HG03045 (cell line): ENCODE data around the gene PDXK.

Source experiments
- ATAC-seq: cut with Tn5 transposase; IDR thresholded peaks from one replicate; pipeline ENCODE4 v1.9.1; 2021; ENCODE audit warnings: mild to moderate bottlenecking, moderate library complexity; ENCODE audit not compliant: unreplicated experiment

Gene PDXK

DNA sequence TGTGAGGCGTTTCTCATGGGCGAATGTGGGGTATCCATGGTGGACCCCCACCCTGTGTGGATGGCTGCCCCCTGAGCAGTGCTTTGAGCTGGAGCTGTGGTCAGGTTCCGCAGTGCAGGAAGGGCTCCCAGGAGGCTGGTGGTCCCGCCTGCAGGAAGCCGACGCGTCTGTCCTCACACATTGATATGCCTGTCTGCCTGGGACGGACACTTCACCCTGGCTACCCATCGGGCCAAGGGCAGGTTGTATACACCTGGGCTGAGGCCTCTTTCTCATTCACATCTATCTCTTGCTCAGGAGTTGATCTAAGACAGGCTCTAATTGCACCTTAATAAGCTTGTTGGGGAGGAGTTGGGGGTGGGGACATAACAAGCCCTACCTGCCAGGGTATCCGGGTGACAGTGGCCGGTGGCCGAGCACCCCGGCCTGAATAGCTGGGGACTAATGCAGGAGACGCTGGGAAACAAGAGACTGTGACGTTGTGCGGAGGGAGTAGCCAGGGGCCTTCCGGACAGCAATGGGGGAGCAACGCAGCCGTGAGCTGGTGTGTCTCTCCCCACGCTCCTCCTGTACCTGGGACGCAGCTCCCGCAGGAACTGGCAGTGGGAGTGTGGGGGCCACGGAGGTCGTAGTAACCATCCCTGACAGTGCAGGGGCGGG lies 21.7 kb downstream of the PDXK start:
- no peak for ATAC-seq

DNA sequence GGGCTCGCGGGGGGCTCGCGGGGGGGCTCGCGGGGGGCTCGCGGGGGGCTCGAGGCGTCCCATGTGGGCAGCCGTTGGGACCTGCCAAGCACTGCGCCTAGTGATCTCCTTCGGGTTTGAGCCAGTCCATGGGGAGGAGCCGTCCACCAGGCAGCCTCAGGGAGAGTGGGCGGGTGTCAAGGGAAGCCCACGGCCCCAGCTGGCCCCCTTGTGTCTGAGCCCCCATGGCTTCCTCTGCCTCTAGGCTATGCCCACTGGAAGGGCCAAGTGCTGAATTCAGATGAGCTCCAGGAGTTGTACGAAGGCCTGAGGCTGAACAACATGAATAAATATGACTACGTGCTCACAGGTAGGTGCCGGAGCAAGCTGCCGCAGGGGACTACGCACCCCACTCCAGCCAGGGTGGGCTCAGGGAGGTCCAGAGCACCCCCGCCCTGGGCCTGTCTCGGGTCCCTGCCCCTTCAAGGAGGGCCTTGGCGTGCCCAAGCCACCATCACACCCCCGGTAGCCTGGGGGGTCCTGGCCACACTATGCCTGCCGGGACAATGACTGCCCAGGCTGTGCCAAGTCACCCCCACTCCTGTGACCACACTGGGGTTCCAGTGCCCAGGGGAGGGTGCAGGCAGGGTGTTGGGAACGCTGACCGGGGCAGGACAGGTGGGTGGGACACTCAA lies 22.6 kb downstream of the PDXK start:
- no peak for ATAC-seq

DNA sequence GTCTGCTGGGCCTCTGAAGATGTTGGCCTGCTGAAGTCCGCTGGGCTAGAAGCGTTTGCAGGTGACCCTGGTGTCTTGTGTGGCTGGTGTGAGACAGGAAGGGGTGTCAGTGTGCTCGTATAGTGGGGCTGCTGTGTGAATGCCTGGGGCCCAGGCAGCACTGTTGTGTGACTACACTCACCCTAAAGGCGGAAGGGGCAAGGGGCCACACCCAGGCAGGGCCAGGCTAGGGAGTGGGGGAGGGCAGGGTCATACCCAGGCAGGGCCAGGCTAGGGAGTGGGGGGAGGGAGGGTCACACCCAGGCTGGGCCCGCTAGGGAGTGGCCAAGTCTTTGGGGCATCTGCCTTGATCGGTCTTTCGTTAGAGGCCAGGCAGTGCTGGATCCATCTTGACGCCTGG lies 25.0 kb downstream of the PDXK start:
- ATAC-seq: no peak

DNA sequence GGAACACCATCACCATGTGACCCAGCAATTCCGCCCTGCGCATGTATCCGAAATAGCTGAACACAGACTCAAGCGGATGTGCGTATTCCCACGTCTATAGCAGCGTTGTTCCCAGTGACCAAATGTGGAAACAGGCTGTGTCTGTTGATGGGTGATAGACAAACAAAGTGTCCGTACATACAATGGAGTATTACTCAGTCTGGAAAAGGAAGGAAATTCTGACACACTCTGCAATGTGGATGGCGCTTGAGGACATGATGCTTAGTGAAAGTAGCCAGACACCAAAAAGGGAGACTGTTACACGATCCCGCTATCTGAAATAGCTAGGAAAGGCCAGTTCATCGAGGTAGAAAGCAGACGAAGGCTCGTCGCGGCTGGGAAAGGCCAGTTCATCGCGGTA lies 25.8 kb downstream of the PDXK start:
- no peak for ATAC-seq

DNA sequence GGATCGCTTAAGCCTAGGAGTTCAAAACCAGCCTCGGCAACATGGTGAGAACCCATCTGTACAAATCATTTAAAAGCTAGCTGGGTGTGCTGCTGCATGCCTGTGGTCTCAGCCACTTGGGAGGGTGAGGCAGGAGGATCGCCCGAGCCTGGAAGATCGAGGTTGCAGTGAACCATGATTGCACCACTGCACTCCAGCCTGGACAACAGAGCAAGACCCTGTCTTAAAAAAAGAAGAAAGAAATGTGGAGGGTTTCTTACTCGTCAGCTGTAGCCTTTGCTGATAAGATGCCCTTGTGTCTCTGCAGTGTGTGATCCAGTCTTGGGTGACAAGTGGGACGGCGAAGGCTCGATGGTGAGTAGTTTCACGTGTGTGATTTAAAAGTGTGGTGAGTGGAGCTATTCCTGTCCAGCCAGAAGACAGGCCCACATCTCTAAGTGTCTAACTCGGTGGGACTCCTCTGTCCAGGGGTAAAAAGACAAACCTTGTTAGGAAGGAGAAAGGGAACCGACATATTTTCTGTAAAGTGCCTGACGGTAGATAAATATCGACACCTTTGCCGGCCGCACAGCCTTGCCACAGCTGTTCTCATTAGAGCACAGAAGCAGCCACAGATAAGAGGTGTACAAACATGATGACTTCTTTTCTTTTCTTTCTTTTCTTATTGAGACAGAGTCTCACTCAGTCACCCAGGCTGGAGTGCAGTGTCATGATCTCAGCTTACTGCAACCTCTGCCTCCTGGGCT lies 27.0 kb downstream of the PDXK start:
- ATAC-seq: no peak

DNA sequence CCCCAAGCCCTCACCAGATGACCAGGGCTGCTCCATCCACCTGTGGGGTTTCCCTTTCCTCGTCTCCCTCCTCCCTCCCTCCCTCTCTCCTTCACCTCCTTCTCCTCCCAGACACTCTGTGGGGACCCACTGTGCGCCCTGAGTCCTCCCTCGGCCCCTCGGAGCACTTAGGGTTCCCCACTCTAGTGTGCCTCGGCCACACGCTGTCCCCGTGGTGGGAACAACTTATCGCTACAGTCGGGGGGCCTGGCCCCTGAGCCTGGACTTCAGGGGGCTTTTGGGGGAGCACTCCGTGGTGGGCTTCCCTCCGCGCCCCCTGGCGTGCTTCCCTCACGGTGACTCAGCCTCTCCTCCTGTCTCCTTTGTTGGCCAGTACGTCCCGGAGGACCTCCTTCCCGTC lies 29.7 kb downstream of the PDXK start:
- ATAC-seq: no peak

DNA sequence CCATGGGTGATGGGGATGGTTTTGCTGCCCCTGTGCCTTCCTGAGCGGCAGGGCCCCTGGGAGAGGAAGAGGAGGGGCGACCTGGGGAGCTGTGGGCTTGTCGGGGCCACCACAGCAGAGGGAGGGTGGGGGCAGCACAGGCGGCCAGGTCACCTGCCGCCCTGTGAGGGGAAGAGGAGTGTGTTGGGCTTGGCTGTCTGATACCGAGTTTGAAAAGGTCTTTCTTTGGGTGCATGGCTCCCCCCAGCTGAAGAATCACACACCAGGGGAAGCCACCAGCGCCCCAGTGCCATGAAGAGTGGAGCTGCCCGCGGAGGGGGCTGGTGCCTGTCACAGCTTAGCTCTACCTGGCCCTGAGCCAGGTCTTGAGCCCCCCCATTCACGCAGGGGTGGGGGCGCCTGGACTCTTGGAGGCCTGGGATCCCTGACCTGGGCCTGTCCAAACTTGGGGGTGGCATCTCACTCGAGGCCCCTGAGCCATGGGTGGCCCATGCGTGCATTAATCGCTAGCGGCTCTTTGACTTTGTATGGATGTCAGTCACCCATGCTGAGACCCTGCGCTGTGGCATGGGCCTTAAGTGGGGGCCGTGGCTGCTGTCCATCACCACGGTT lies 30.8 kb downstream of the PDXK start:
- ATAC-seq: no peak

DNA sequence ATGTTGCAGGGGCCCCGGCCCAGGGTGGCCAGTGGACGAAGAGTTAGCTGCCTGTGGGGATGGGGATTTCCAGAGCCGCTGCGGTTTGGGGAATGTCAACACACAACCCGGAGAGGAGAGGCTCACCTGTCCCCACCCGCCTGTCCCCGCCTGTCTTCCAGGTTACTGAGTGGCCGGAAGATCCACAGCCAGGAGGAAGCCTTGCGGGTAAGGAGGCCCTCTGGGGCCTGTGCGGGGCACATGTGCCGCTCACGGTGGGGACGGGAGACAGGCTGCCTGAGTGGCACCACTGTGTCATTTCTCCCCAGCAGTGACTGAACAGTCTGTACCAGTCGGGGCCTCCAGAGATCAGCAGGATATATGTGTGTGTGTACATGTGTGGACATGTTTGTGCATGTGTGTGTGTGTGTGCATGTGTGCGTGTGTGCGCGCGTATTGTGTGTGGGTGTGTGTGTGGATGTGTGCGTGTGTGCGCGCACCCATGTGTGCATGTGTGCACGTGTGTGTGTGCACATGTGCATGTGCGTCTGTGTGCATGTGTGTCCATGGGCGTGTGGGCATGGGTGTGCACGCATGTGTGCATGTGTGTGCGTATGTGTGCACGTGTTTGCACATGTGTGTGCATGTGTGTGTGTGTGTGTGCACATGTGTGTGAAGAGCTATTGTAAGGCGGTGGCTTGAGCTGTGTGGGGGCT lies 31.6 kb downstream of the PDXK start:
- ATAC-seq: no peak

DNA sequence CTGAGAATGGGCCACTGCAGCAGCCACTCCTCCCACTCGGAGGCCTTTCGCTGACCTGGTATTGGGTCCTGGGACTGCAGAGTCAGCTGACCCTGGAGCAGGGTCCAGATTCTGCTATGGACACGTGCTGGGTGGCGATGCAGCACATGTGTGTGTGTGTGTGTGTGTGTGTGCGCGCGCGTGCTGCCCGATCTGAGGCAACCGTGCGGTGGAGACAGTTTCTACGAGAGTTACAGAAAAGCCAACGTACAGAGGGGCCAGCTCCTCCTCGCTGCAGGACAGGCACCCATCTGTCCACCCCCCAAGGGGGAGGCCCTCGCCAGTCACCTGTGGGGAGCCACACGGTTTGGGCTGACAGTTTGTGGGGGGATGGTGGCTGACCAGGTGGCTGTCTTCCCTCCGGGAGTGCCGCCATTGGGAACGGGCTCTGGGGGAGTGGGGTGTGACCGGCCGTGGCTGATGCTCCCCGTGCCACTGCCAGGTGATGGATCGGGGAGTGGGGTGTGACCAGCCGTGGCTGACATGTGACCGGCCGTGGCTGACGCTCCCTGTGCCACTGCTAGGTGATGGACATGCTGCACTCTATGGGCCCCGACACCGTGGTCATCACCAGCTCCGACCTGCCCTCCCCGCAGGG lies 33.1 kb downstream of the PDXK start:
- no peak for ATAC-seq

DNA sequence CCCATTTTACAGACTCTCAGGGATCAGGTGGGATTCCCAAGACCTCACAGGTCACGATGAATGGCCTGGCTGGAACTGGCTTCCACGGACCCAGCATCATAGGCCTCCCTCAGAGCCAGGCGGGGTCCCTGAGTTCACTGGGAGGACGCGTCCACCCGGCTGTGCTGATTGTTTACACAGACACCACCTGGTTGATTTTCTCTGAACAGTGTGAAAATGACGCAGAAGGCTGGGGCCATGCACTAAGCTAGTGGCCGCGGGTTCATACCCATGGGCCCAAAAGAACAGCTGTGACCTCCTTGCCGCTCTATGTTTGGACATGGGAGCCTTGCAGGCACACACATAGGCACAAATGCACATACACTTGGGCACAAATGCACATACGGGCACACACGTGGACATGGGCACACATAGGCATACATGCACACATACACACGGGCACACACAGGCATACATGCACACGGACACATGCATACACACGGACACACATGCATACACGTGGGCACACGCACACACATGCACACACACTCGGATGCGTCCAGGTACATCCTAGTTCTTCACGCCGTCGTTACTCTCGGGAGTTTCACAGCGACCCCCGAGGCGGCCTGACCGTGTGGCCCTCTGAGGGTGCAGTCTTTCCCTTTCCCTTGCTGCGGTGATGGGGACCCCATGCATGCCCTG lies 34.0 kb downstream of the PDXK start:
- no peak for ATAC-seq

DNA sequence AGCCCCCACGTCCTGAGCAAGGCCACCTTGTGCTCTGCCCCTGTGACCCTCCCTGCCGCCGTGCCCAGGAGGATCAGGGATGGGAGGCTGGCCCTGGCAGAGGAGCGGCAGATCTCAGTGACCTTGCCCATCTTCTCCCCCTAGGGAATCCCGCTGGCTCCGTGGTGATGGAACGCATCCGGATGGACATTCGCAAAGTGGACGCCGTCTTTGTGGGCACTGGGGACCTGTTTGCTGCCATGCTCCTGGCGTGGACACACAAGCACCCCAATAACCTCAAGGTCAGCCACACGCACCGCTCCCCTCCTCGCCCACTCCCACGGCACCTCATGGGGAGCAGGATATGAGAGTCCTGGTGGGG lies 34.5 kb downstream of the PDXK start:
- no peak for ATAC-seq

DNA sequence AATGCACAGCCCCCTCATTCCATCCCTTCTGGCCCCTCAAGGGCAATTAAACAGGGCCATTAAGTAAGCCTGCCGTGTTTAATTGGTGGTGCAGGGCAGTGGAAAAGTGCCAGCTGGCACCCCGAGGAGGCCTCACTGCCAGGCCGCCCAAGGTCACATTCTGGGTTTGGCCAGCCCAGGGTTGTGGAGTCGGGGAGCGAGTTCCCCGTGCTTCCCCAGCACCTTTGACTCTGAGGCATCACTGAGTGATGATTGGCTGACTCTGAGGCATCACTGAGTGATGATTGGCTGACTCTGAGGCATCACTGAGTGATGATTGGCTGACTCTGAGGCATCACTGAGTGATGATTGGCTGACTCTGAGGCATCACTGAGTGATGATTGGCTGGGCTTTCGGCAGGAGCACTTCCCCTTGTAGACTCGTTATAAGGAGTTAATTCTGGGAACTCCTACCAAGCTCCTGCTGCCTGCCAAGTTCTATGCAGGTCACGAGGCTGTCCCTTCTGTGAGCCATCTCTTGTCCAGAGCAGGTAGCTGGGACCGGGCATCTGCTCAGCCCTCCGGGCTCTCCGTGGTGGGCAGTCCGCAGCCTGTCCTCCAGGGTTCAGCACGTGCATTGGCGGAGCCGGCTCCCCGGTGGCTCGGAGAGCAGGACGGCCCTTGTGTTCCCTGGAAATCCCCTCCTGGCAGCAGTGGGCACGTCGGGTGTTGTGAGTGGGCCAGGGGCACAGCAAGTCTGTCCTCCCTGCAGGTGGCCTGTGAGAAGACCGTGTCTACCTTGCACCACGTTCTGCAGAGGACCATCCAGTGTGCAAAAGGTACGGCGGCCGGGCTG lies 36.2 kb downstream of the PDXK start:
- no peak for ATAC-seq

DNA sequence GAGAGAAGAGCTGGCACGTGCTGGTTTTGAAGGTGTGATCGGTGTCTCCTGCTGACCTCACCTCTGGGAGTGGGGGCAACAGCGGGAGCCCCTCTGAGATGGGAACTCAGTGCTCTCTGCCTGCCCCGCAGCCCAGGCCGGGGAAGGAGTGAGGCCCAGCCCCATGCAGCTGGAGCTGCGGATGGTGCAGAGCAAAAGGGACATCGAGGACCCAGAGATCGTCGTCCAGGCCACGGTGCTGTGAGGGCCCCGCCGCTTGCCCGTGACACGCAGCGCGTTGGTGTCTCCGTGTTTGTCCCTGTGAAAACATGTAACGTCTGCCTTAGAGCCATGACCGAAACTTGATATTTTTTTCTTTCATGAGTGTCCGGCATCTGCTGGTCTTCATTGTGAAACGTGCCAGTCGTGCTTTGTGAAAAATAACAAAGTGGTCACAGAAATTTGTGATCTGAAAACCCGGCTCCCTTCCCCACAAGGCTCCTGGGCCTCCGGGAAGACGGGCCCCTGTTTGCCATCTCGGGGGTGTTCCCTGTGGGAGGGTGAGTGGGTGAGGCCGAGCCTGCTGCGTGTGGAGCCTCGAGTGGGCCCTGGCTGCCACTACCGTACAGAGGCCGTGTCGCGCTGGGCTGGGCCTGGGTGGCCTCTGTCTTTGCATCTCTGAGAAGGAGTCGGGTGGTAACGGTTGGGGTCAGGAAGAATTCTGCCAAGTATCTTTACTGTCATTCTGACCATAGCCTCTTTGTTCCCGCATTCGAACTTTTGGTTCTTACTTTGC lies 37.1 kb downstream of the PDXK start:
- no peak for ATAC-seq

DNA sequence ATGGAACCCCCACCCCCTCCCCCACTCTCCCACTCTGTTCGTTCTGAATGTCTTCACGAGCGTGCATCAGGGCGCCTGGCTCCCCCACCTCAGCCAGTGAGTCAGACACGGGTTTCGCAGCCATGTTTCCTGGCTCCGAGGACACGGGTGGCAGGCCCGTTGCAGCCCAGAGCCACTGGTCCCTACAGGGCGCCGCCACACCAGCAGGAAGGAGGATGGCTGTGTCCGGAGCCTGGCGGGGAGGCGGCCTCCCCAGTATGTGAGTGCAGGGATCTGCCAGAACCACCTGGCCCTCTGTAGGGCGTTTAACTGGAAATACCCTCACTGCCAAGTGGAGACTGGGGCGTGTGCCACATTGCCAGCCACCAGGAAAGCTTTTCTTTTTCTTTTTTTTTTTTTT lies 38.7 kb downstream of the PDXK start:
- no peak for ATAC-seq

DNA sequence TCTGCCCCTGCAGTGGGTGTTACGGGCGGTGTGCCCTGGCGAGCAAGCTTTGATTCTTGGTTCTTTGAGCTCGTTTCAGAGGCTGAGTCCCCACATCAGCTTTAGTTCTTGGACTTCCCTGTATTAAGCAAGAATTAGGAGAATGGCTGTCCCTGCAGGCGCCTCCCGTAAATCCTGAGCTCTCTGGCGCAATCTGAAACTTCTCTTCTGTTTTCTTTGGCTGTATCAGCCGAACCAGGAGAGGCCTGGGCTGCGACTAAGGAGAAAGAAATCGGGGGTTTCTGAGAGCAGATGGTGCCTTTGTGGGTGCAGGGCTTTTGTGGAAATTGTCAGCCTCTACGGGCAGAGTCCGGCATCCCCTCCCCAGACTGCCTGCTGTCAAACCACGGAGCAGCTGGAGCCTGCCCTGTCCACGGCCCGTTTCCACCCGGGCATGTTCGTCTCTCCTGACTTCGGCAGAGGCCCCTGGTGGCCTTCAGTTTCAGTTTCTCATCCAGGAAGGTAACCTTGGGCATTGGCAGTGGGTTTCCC lies 39.2 kb downstream of the PDXK start:
- ATAC-seq: no peak

DNA sequence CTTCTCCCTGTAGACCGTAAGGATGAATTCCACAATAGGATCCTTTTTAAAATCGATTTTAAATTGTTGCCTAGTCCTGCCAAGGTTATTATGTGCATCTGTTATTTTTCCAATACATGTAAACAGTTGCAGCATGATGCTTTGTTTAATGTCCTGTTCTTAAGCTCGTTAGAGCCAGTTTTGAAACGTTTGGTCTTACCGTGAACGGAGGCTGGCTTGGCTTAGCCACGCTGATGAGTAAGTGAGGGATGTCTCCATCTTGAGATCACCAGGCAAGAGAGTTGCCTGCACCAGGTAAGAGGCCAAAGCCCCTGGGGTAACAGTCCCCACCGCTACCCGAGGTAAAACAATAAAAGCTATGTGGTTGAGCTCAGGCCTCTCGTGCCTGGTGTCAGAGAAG lies 39.9 kb downstream of the PDXK start:
- no peak for ATAC-seq

DNA sequence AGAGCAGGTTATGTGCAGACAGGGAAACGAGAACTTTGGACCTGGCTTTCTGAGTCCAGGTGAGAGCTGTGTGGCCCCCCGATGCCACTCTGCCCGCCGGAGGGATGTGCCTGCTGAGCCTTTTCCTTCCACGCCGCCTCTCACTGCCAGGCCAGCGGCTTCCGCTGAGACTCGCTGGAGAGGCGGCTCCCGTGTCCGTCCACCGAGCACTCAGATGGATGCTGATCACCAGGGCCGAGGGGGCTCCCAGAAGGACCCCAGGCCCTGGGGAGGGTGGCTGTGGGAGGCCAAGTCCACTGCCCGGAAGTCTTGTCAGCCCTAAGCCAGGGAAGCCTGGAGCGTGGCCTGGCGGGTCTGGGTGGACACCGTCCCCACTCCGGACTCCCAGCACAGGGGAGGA lies 40.7 kb downstream of the PDXK start:
- ATAC-seq: no peak

DNA sequence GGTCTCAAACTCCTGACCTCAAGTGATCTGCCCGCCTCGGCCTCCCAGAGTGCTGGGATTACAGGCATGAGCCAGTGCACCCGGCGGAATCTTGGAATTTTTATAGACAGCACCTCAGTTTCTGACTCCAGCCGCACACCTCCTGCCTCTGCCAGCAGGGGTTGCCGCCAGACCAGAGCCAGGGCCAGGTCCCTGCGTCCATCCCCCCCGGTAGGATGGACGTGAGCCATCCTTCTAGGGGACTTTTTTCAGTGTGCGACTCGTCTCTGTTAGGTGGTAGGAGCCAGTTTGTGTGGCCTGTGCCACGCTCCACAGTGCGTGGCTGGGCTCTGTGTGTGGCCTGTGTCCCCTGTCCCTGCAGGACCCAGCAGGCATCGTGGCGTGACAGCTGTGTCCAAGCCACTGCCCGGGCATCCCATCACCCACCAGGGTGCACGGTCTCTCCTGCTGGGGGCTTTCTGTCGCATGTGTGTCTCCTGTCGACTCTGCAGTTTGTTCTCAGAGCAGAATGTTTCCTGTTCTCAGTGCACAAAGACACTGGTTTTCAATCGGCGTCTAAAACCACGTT lies 41.5 kb downstream of the PDXK start:
- ATAC-seq: no peak
